Lower leg skin (tissue), 3 donors: ENCODE results near the gene KCNG2.

Experiments used
- POLR2A ChIP-seq, 2 donors: fragments of 450-650 bp; IDR thresholded peaks; one replicate each; pipeline ENCODE4 v1.6.1; 2016 to 2017; ENCODE audit warnings: antibody characterized with exemption in 2 of 2, mild to moderate bottlenecking in 1 of 2, moderate library complexity in 1 of 2
- TF ChIP-seq, protein P1 (sequence below), 3 donors: fragments of 450-650 bp; IDR thresholded peaks; one replicate each; pipeline ENCODE4 v1.5.1; 2016; ENCODE audit warnings: antibody characterized with exemption in 3 of 3, mild to moderate bottlenecking in 3 of 3, moderate library complexity in 2 of 3

DNA sequence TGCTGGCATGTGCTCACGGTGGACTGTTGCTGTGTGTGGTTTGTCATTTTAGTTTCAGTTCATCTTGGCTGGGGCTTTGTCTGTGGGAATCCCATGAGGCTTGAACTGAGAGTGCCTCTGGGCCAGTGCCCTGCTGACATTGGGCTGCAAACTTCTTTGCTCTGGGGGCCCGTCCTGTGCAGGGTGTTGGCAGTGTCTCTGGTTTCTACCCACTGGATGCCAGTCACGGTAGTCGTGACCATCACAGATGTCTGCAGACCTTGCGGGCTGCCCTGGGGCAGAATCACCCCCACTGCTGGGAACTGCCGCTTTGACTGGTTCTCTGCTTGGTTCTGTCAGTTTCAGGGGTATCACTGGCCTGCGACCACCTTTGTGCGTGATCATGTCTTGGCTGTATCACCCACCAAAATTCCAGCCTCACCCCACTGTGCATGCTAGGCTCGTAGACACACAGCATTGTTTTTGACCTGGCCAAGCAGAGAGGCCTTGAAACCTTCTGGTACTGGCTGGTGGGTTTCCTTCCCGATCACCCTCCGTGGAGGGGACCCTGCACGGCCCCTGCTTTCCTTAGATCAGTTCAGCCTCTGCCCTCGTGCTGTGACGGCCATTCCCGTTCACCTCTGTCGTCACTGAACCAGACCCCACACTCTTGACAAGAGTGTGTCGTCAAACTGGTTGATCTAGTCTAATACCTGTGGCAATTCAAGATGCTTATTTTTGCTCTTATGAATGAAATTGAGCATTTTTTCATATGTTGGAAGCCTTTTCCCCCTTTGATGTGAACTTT is 57.6 kb downstream of the KCNG2 start:
- TF ChIP-seq, protein P1, sequence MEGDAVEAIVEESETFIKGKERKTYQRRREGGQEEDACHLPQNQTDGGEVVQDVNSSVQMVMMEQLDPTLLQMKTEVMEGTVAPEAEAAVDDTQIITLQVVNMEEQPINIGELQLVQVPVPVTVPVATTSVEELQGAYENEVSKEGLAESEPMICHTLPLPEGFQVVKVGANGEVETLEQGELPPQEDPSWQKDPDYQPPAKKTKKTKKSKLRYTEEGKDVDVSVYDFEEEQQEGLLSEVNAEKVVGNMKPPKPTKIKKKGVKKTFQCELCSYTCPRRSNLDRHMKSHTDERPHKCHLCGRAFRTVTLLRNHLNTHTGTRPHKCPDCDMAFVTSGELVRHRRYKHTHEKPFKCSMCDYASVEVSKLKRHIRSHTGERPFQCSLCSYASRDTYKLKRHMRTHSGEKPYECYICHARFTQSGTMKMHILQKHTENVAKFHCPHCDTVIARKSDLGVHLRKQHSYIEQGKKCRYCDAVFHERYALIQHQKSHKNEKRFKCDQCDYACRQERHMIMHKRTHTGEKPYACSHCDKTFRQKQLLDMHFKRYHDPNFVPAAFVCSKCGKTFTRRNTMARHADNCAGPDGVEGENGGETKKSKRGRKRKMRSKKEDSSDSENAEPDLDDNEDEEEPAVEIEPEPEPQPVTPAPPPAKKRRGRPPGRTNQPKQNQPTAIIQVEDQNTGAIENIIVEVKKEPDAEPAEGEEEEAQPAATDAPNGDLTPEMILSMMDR (IDR thresholded peaks at IDR 0.05), result no peak
- no peak for TF ChIP-seq POLR2A (IDR thresholded peaks at IDR 0.05)
